NCI-H526 (cell line): ENCODE measurements around the gene DEK.
"Not testable (repeated sequence)": the region's sequence is repeated elsewhere in the genome, so short reads cannot be mapped to it uniquely, and the experiment has no call there.

Experiments used
- DNase-seq, 2 experiments: peaks; one replicate each; lab custom pipeline; 2025; lab: John Stamatoyannopoulos, UW

DEK gene

DNA sequence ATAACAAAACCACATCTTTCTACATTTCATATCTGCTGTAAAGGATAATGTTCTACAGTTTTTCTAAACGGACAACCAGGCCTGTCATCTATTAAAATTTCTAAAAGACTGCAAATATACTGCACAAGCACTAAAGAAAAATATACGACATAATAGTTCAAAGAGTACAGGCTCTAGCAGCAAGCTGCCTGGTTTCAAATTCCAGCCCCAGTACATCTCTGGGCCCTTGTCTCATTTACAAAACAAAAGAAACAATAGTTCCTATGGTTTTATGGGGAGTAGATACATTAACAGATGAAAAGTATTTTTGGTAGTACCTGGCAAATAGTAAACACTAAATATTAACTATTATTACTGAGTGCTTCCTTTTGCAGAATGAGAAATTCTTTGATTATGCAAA, 24.1 kb downstream of the DEK start:
- DNase-seq = no peak

DNA sequence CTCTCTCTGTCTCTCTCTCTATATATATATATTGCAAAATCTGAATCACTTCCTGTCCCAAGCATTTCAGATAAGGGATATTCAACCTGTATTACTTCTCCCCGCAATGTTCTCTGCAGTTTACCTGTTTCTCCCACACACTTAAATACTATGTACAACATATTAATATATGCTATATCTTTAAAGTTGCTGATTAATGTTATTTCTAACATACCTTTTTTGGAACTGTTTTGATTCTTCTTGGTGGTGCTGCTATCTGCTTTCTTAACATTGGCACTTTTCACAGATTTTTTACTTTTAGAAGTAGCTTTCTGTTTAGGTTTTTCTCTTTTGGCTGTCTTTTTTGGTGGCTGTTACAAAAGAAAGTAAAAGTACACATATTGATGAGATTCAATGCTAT, 27.2 kb downstream of the DEK start:
- DNase-seq = no peak

DNA sequence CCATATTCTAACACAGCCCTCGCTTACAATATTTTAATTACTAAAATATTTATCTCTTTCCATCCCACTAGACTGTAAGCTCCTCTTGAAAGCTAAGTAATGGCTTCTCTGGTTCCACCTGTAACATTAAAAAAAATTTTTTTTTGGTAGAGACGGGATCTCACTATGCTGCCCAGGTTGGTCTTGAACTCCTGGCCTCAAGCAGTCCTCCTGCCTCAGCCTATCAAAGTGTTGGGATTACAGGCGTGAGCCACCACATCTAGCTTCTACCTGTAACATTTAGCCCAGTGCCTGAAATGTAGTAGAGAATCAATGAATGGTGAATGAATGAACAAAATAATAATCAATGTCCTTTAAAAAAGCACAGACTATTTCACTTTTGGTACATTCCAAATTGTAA, 28.8 kb downstream of the DEK start:
- no peak for DNase-seq

DNA sequence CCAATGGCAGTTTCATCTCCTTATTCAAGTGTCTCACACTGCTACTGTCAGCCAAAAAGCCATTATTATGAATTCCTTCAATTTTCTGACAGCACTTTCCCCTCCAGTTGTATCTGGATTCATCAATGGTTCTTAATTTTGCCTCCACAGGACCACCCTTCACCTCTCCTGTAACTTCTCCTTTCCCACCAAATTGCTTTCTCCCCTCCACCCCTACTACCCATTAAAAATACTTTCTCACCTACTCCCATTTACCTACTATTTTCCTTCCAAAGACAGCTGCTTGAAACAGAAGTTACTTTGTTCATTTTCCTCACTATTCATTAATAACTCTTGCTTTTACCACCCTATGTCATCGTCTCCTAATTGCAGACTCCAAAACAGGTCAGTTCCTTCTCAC, 29.8 kb downstream of the DEK start:
- DNase-seq = no peak

DNA sequence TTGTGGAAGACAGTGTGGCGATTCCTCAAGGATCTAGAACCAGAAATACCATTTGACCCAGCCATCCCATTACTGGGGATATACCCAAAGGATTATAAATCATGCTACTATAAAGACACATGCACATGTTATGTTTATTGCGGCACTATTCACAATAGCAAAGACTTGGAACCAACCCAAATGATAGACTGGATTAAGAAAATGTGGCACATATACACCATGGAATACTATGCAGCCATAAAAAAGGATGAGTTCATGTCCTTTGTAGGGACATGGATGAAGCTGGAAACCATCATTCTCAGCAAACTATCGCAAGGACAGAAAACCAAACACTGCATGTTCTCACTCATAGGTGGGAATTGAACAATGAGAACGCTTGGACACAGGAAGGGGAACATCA, 30.6 kb downstream of the DEK start:
- DNase-seq = not testable (repeated sequence)

DNA sequence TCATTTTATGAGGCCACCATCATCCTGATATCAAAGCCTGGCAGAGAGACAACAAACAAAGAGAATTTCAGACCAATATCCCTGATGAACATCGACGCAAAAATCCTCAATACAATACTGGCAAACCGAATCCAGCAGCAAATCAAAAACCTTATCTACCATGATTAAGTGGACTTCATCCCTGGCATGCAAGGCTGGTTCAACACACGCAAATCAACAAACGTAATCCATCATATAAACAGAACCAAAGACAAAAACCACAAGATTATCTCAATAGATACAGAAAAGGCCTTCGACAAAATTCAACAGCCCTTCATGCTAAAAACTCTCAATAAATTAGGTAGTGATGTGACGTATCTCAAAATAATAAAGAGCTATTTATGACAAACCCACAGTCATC, 32.5 kb downstream of the DEK start:
- not testable (repeated sequence) for DNase-seq

DNA sequence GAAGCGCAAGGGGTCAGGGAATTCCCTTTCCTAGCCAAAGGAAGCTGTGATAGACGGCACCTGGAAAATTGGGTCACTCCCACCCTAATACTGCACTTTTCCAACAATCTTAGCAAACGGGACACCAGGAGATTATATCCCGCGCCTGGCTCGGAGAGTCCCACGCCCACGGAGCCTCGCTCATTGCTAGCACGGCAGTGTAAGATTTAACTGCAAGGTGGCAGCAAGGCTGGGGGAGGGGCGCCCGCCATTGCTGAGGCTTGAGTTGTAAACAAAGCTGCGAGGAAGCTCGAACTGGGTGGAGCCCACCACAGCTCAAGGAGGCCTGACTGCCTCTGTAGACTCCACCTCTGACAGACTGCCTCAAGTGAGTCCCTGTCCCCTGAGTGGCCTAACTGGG, 35.7 kb downstream of the DEK start:
- not testable (repeated sequence) for DNase-seq

DNA sequence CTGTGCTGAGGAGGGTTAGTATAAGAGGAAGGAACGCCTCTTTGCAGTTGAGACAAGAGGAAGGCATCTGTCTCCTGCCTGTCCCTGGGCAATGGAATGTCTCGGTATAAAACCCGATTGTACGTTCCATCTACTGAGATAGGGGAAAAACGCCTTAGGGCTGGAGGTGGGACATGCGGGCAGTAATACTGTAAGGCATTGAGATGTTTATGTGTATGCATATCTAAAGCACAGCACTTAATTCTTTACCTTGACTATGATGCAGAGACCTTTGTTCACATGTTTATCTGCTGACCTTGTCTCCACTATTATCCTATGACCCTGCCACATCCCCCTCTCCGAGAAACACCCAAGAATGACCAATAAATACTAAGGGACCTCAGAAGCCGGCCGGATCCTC, 37.2 kb downstream of the DEK start:
- not testable (repeated sequence) for DNase-seq

DNA sequence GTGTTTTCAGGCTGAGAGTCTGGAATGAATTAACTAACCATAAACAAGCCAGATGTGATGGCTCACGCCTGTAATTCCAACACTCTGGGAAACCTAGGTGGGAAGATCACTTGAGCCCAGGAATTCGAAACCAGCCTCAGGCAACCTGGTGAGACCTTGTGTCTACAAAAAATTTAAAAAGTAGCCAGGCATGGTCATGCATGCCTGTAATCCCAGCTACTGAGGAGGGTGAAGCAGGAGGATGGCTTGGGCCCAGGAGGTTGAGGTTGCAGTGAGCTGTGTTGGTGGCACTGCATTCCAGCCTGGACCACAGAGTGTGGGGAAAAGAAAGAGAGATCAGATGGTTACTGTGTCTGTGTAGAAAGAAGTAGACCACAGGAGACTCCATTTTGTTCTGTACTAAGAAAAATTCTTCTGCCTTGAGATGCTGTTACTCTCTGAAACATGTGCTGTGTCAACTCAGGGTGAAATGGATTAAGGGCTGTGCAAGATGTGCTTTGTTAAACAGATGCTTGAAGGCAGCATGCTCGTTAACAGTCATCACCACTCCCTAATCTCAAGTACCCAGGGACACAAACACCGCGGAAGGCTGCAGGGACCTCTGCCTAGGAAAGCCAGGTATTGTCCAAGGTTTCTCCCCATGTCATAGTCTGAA, 37.8 kb downstream of the DEK start:
- DNase-seq = not testable (repeated sequence)

DNA sequence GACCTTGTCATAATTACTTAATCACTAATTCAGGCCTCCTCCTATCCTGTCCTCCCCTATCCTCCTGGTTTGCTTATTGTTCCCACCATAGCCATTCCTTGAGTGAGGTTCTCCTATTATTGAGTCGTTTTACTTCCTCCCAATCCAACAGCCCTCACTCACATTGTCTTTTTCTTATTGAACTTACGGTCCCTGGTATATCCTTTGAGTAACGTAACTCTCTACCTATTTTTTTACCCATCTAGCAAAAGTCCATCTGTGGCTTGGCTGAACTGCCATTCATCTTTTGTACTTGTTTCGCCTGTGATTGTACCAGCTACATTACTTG, 43.1 kb downstream of the DEK start:
- no peak for DNase-seq

DNA sequence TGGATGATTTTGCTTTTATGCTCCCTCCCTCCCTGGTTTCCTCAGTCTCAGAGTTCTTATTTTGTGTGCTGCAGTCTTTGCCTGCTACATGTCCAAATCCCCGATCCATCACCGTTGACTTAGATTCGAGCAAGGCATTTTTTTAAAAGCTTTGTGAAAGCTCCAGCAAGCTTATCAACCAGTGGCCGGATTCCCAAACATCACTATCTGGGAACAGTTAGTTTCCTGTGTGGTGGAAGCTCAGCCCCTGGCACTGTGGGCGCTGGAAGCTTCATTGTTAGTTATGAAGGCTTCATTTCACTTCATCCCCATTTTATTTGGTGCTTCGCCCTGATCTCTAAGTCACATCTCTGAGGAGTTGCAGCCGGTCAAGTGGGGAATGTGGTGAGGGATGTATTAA, 44.7 kb downstream of the DEK start:
- no peak for DNase-seq

DNA sequence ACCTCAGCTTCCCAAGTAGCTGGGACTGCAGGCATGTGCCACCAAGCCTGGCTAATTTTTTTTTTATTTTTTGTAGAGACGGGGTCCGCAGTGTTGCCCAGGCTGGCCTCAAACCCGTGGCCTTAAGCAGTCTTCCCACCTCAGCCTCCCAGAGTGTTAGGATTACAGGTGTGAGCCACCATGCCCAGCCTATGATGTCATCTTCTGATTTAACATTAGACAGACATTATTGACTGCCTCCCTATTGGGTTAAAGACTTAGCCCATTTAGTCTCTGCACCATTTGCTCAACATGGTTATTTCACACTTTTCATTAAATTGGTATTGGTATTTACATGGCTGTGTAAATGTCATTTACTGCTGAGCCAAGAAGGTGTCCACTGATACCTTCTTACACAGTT, 46.1 kb downstream of the DEK start:
- DNase-seq = no peak

DNA sequence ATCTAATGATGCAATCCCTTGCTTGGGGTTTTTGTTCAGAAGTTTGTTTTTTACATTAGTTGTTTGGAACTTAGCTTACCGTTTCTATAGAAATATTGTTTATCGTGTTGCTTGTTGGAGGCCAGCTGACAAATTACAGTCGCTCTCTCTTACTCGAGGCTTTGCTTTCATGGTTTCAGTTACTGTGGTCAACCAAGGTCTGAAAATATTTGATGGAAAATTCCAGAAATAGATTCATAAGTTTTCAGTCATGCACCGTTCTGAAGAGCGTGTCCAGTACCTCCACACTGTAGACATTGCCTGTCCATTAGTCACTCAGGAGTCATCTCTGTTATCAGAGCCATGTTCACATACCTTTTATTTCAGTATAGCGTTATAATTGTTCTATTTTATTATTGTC, 47.9 kb downstream of the DEK start:
- no peak for DNase-seq

DNA sequence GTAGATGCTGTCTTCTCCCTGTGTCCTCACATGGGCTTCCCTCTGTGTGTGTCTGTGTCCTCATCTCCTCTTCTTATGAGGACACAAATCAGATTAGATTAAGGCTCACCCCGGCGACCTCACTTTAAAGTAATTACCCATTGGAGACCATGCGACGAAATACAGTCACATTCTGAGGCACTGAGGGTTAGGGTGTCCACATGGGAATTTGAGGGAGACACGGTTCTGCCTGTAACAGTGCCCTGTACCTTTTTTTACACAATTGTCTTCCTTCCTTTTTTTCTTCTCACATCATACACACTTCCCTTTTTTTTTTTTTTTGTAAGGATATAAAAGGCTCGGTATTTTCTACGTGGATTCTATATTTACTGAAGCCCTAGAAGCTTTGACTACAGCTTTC, 48.9 kb downstream of the DEK start:
- DNase-seq = no peak

DNA sequence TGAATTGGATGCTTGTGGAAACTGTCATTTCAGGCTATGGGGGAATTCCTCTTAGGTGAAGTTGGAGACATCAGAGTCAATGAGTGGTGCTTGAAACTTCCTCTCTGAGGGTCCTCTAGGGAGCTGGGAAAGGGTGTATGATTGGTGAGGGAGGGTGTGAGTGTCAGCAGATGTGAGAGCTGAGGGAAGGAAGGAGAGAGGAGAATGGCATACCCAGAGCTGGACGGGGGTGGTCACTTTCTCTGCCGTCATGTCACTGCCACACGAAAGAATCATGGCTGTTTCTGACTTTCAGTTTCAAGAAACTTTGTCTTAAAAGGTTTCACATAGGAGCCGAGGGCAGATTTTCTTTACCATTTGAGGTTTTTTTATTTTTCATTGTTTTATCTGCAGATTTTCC, 50.3 kb downstream of the DEK start:
- no peak for DNase-seq

DNA sequence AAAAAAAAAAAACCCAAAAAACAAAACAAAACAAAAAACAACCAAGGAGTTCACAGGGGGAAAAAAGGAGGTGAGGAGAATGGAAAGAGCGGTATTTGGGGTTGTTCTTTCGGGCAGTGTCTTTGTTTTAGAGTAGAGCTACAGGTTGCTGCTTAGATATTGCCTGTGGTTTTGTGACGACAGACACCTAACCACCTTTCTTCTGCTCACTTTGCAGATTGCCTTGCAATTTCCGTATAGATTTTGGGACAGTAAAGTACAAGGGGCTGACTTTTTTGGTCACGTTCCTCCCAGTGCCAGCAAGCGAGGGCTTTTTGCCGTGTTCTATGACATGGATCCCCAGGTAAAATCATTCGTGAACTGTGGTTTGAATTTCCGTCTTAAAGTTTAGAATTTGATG, 50.9 kb downstream of the DEK start:
- DNase-seq = no peak

DNA sequence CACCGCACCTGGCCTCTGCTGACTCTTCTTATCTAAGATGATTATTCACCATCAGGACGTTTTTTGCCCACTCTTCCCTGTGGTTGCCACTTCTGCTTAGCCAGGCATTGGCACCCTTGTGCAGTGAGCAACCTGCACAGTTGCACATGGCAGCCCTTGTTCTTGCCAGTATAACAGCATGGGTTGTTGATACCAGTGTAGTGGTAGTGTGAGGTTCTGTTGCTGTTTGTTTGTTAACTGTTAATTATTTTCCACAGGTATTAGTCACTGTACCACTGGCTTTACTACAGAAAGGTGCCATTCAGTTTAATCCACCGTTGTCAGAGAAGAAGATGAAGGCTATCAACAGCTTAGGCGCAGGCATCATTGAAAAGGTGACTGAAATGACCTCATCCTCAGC, 52.1 kb downstream of the DEK start:
- DNase-seq = no peak

DNA sequence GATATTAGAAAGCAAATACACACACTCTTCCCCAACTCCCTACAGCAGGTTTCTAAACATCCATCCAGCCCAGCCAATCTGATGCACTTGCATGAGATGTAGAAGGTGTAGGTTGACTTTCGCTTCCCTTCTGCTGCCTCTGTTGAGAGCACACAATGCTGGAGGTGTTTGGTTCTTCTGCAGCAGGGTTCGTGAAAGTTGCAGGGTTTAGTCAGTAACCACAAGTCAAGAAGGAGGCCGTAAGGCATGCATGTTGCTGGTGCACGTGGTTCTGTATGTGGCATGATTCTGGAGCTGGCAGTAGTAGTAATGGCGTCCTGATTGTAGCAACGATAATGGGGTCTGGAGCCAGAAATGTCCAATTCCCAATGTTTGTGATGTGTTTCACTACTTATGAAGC, 53.0 kb downstream of the DEK start:
- no peak for DNase-seq

DNA sequence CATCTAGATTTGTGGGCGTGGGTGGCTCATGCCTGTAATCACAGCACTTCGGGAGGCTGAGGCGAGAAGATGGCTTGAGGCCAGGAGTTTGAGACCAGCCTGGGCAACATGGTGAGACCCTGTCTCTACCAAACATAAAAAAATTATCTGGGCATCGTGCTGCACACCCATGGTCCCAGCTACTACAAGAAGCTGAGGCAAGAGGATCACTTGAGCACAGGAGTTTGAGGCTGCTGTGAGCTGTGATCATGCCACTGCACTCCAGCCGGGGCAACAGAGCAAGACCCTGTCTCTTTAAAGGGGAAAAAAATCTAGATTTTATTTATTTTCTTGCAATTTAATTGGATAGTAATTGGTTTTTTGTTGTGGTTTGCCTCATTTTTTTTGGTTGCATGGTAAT, 53.6 kb downstream of the DEK start:
- DNase-seq = no peak

DNA sequence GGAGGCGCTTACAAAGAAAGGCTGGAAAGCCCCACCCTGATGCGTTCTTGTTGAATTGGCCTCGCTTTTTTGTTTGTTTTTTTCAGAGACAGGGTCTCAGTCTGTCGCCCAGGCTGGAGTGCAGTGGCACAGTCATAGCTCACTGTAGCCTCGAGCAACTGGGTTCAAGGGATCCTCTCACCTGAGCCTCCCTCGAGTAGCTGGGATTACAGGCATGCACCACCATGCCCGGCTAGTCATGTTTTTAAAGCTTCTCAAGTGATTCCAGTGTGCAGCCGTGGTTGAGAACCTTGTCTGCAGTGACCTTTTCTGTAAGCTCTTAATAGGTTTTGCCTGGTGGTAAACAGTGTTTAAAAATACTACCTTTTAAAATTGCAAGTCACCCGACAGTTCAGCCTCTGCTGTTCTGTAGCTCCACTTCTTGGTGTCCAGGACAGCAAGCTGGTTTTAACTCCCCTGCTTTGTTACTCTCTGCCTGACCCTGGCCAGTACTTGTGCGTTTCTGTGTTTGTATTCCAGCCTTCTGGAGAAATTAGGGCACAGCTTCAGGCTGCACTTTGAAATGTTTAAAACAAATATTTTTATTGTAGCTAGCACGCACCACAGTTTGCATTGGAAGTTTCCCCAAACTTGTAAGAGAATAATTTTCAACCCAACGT, 54.7 kb downstream of the DEK start:
- DNase-seq = no peak

DNA sequence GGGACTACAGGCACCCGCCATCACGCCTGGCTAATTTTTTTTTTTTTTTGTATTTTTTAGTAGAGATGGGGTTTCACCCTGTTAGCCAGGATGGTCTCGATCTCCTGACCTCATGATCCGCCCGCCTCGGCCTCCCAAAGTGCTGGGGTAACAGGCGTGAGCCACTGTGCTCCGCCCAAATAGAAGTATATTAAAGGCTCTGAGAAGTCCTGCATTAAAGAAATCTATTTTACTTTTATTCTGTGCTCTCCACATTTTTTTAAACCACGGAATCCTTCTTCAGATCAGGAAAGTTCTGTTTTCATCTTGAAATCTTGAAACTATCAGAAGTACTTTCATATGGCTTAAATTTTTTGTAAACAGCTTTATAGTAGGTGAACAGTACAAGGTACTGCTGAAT, 55.6 kb downstream of the DEK start:
- DNase-seq = not testable (repeated sequence)

DNA sequence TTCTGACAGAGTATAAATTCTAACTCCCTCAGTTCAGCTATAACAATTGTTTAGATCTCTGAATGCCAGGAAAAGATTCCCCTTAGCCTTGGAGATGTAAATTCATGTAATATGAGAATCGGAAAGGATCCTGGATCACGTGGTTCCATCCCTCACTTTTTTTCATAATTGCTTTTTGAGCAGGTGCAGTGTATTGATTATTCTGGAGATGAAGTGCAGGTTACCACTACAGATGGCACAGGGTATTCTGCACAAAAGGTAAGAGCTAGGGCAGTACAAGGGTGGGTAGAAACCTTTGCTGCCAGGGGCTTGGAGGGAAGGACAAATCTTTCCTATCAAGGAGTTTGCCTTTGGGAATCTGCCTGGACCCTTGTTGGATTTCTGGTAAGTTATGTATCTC, 56.4 kb downstream of the DEK start:
- DNase-seq = peak; percentile 67 to 83

DNA sequence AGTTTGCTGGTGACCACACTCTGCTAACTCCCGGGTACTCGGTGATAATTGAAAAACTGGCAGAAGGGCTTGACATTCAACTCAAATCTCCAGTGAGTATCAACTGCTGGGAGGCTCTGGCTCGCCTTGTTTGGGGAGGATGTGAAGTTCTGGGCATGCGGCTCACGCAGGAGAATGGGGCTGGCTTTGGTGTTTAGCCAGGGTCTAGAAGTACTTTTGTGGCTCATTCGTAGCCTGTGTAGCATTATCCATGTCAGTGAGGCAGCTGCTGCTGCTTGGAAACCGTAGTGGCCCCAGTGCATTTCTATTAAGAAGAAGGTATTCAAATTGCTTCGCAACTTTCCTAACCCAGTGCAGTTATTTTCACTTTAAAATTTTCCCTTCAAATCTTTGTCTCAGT, 56.9 kb downstream of the DEK start:
- DNase-seq = peak in 1 of 2 experiments; percentile 17

DNA sequence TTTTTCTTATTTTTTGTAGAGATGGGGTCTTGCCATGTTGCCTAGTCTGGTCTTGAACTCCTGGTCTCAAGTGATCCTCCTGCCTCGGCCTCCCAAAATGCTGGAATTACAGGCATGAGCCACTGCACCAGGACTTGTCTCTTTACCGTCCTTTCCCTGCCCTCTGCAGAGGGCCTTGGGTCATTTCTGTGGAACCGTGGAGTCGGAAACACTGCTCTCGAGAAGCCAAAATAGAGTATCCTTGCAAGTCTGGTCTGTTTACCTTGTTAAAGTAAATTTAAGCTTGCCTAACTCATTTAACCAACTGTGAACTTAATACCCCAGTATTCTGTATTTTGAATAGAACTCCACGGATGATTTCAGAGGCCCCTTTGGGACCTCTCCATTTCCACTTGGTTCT, 57.7 kb downstream of the DEK start:
- DNase-seq = no peak
